GM08714 (cell line): ENCODE data around the gene FNTB.

Source experiments
- H3K4me3 ChIP-seq: fragments of 200-500 bp; sonication (Bioruptor generic); 2 replicates; pipeline ENCODE4 v1.5.1; 2014; ENCODE audit warnings: mild to moderate bottlenecking, low read length, inconsistent platforms
- ZNF274 ChIP-seq: IDR thresholded peaks from 2 replicates; pipeline ENCODE4 v1.6.1; 2012; ENCODE audit warnings: mild to moderate bottlenecking, low read depth, low read length

Gene FNTB

GRCh38 chr14:65102441-65103149, 115.9 kb downstream of the FNTB start, which contains the start of gene MAX:
MAX (minus strand) TSS chr14:65102517; CDS start chr14:65102339, 178 bp downstream.
- H3K4me3 ChIP-seq: peak within 1 kb of the TSS; percentile 77
- TF ChIP-seq ZNF274: no peak

GRCh38 chr14:65103150-65103760, 116.6 kb downstream of the FNTB start:
- peak overlapping the region; percentile 56 for H3K4me3 ChIP-seq
- TF ChIP-seq ZNF274: no peak

DNA sequence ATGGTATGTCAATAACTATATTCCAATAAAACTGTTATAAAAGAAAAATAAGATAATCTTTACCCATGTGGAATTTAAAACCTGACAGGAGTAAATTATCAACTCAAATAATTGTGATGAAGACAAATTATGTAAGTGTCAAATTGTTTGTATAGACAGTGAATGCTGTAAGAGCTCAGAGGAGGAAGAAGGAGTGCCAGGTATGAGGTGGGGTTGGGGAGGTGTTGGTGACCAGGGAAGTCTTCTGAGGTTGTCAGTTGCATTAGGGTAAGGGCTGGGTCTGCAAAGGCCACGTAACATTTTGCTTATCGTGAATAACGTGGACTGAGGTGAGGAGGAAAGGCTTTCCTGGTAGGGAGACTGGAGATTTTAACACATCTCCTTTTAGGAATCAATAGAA, 118.1 kb downstream of the FNTB start:
- no peak for TF ChIP-seq ZNF274

DNA sequence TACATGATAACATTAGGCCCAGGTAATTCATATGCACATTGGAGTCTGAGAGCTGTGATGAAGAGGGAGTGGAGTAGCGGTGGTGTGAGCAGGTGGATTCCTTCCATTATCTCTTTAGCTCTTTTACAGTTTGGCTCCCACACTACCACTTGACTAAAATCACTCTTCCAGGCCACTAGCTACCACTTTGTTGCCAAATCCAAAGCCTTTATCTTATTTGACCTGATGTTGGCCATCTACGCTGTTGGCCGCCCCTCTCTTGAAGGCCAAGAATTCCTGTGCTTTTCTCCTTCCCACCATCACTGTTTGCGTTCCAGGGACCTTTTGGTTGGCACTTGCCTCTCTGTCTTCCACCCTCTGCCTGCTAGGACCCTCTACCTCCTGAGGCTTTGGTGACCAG, 119.6 kb downstream of the FNTB start:
- H3K4me3 ChIP-seq: no peak overlapping the region
- no peak for TF ChIP-seq ZNF274

More for the DNA sequence above, 118.1 kb downstream of the FNTB start:
- no peak overlapping the region for H3K4me3 ChIP-seq

DNA sequence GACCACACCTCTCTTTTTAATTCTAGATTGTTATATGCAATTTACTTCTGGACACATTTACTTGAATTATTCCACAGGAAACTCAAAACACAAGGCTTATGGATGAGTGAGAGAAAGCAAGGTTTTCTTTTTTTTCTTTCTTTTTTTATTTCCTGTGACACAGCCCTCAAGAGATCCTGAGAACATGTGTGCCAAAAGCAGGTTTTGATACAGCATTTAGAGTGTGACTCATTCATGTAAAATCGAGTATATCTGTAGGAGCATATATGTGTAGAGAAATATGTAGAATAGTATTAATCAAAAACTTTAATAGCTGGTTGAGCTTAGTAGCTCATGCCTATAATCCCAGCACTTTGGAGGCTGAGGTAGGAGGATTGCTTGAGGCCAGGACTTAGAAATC, 120.0 kb downstream of the FNTB start:
- no peak overlapping the region for H3K4me3 ChIP-seq
- no peak for TF ChIP-seq ZNF274

- no peak overlapping the region for H3K4me3 ChIP-seq
- TF ChIP-seq ZNF274: no peak
Observed at GRCh38 chr14:65107200-65107599, 120.5 kb downstream of the FNTB start.

DNA sequence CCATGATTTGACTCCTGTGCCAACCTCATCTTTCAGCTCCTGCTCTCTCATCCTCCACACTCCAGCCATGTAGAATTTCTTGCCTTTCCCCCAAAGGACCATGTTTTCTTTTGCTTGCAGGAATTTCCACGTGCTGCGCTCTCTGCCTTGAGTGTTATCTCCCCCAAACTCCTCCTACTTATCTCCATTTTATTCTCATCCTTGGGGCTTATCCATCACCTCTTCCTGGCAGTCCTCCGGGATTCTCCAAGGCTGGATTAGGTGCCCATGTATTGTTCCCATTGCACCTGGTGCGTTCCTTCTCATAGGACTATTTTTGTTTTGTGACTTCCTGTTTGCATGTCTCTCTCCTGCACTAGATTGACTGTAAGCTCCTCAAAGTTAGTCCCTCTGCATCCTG, 122.7 kb downstream of the FNTB start:
- no peak for TF ChIP-seq ZNF274
- H3K4me3 ChIP-seq: no peak overlapping the region

- H3K4me3 ChIP-seq: no peak overlapping the region
- TF ChIP-seq ZNF274: no peak
Observed at GRCh38 chr14:65110525-65110924, 123.8 kb downstream of the FNTB start.
